Natural killer cell (primary cell): ENCODE data around the gene MYZAP. TPM values are rescaled to one million over a fixed set of nuclear protein-coding genes. Genes with fewer than 3 reads are reported as not detected.

Experiments used
- ATAC-seq, 3 donors: fragments of 150-1000 bp in 2 of 3; fragments of 200-7000 bp in 1 of 3; cut with Tn5 transposase; 1 replicate in 1 of 3; 2 replicates in 2 of 3; pipeline ENCODE4 v1.10.0; 2021; ENCODE audit warnings: mild to moderate bottlenecking in 2 of 3, moderate library complexity in 2 of 3
- DNase-seq, 2 donors: peaks; one replicate each; pipeline versions ENCODE4 v3.0.0 to v3.0.0-alpha.2; 2013 to 2021; ENCODE audit warnings: mixed read lengths in 1 of 2
- H3K27ac ChIP-seq: one replicate; pipeline ENCODE4 v1.5.1; 2013; ENCODE audit warnings: mild to moderate bottlenecking, low read length
- H3K27me3 ChIP-seq: one replicate; pipeline ENCODE4 v1.6.1; 2013; ENCODE audit warnings: low read length; ENCODE audit not compliant: control insufficient read depth, insufficient read depth
- H3K36me3 ChIP-seq: one replicate; pipeline ENCODE4 v1.6.1; 2013; ENCODE audit warnings: low read length; ENCODE audit not compliant: control insufficient read depth, insufficient read depth
- H3K4me1 ChIP-seq: one replicate; pipeline ENCODE4 v1.6.1; 2013; ENCODE audit warnings: low read length; ENCODE audit not compliant: control insufficient read depth, insufficient read depth
- H3K4me3 ChIP-seq: one replicate; pipeline ENCODE4 v1.5.1; 2013; ENCODE audit warnings: low read length
- H3K9me3 ChIP-seq: one replicate; pipeline ENCODE4 v1.6.1; 2013; ENCODE audit warnings: low read length; ENCODE audit not compliant: control insufficient read depth, insufficient read depth
- H3K27ac Mint-ChIP-seq, 2 donors: one replicate each; pipeline ENCODE4 v1.8.0; 2022; ENCODE audit warnings: mild to moderate bottlenecking in 2 of 2, mixed read lengths in 2 of 2, moderate library complexity in 1 of 2
- H3K27me3 Mint-ChIP-seq, 2 donors: one replicate each; pipeline ENCODE4 v1.8.0; 2022; ENCODE audit warnings: low read depth in 2 of 2, mixed read lengths in 2 of 2
- H3K36me3 Mint-ChIP-seq: one replicate; pipeline ENCODE4 v1.8.0; 2022; ENCODE audit warnings: mixed read lengths
- H3K4me1 Mint-ChIP-seq, 2 donors: one replicate each; pipeline ENCODE4 v1.8.0; 2022; ENCODE audit warnings: mixed read lengths in 2 of 2
- H3K4me3 Mint-ChIP-seq: one replicate; pipeline ENCODE4 v1.8.0; 2022; ENCODE audit warnings: mild to moderate bottlenecking, moderate library complexity, mixed read lengths
- H3K9me3 Mint-ChIP-seq, 2 donors: one replicate each; pipeline ENCODE4 v1.8.0; 2022; ENCODE audit warnings: mixed read lengths in 2 of 2
- WGBS: methylation state at CpG from one replicate; pipeline ENCODE4 v1.1.7; 2013; ENCODE audit warnings: missing lambda C conversion rate; ENCODE audit not compliant: insufficient coverage; 5-methylcytosine and 5-hydroxymethylcytosine counted together
- intact Hi-C: fragments of 100-400 bp; cut with micrococcal nuclease; formaldehyde crosslinking; loops from one replicate; pipeline ENCODE4 v1.14.2; 2022
- total RNA-seq, 4 donors: library from RNA; stranded (reverse); fragments of 120-200 nt in 1 of 4; gene quantifications; one replicate each; pipeline versions ENCODE4 v1.2.3 to v1.2.4, GENCODE V29; 2013 to 2022
- TF ChIP-seq, protein P1 (sequence below): fragments of 200-600 bp; IDR thresholded peaks from one replicate; pipeline ENCODE4 v1.8.0; 2022; ENCODE audit warnings: antibody characterized with exemption

The MYZAP gene
- total RNA-seq, 3 donors from 2014 or later (not counting 1 experiment from before 2014, with no cell fraction given), result not detected

DNA sequence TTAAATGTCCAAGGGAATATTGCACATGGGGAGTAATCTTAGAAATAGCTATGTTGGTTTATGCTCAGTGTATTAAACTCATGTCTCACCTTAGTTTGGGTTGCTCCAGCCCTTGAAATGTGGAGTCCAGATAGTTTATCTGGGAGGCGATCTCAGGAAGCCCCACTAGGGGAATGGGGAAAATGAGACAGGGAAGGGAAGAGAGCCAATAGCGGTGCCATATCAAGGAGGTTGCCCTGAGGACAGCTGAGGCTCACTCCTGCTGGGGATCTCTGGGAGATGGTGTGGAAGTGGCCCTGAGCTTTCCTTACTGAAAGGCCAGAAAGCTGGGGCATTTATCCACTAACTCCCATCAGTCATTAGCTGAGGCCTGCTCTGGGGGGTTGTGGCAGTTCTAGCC, 71.6 kb downstream of the MYZAP start:
- no peak overlapping the region for H3K27ac ChIP-seq
- H3K9me3 Mint-ChIP-seq, result no peaks in the 10 kb centered on the region
- H3K27ac Mint-ChIP-seq, result no peak overlapping the region
- WGBS, result 87% methylated on average over 2 of the region's 2 CpGs
- peaks cover 17 to 40% of the 10 kb centered on the region in 2 donors for H3K27me3 Mint-ChIP-seq
- H3K9me3 ChIP-seq, result no peaks in the 10 kb centered on the region
- H3K4me1 Mint-ChIP-seq, result no peaks in the 10 kb centered on the region
- intact Hi-C loops, result no loop called here
- H3K4me3 ChIP-seq, result no peak overlapping the region
- no peaks in the 10 kb centered on the region for H3K4me1 ChIP-seq
- H3K4me3 Mint-ChIP-seq, result no peak overlapping the region
- TF ChIP-seq, protein P1, sequence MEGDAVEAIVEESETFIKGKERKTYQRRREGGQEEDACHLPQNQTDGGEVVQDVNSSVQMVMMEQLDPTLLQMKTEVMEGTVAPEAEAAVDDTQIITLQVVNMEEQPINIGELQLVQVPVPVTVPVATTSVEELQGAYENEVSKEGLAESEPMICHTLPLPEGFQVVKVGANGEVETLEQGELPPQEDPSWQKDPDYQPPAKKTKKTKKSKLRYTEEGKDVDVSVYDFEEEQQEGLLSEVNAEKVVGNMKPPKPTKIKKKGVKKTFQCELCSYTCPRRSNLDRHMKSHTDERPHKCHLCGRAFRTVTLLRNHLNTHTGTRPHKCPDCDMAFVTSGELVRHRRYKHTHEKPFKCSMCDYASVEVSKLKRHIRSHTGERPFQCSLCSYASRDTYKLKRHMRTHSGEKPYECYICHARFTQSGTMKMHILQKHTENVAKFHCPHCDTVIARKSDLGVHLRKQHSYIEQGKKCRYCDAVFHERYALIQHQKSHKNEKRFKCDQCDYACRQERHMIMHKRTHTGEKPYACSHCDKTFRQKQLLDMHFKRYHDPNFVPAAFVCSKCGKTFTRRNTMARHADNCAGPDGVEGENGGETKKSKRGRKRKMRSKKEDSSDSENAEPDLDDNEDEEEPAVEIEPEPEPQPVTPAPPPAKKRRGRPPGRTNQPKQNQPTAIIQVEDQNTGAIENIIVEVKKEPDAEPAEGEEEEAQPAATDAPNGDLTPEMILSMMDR, result no peak
- DNase-seq (no peak), ATAC-seq (no peak)
- H3K36me3 Mint-ChIP-seq, result no peaks in the 10 kb centered on the region
- peaks cover under 1% of the 10 kb centered on the region for H3K27me3 ChIP-seq
- H3K36me3 ChIP-seq, result no peaks in the 10 kb centered on the region

DNA sequence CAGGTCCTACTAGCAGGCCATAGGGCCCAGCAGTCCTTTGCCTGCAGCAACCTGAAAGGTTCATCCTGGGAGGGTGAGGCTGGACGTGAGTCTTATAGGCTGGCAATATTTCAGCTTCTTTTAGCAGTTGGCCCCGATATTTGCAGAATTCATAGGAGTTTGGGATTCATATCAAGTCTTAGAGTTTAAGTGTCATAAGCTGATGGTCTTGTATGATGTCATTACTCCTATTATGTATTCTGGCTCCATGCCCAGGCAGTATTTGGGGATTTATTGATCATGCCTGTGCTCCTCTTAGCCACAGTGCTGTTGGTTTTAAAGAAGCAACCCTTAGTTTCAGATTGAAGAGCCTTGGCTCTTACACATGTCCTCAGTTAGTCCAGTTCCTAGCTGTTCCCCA, 73.5 kb downstream of the MYZAP start:
- TF ChIP-seq, protein P1, result no peak
- H3K9me3 ChIP-seq, result no peaks in the 10 kb centered on the region
- H3K27ac ChIP-seq, result no peak overlapping the region
- intact Hi-C loops, result no loop called here
- H3K9me3 Mint-ChIP-seq, result no peaks in the 10 kb centered on the region
- no peaks in the 10 kb centered on the region for H3K4me1 ChIP-seq
- no peaks in the 10 kb centered on the region for H3K36me3 Mint-ChIP-seq
- H3K4me1 Mint-ChIP-seq, result no peaks in the 10 kb centered on the region
- no peak for DNase-seq
- peaks cover 18 to 42% of the 10 kb centered on the region in 2 donors for H3K27me3 Mint-ChIP-seq
- H3K27me3 ChIP-seq, result no peaks in the 10 kb centered on the region
- ATAC-seq, result no peak
- no peaks in the 10 kb centered on the region for H3K36me3 ChIP-seq
- no peak overlapping the region for H3K4me3 Mint-ChIP-seq
- 78% methylated on average over 2 of the region's 2 CpGs for WGBS
- H3K4me3 ChIP-seq, result no peak overlapping the region
- H3K27ac Mint-ChIP-seq, result no peak overlapping the region

DNA sequence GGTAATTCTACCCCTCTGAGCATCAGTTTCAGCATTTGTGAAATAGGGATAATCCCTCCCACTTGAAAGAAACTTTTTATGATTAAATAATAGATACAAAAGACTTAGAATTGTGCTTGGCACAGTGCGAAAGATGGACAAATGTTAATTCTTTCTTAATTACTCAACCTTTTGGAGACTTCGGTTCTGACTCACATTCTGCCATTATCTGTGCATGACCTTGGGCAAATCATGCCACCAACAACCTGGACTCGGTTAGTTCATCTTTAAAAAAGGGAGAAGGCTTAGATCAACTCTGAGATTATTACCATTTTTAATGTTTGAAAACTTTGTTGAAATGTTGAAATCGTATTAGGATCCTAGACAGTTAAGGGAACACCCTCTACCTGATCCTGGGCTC, 74.2 kb downstream of the MYZAP start:
- Histone ChIP-seq H3K4me3 (no peak overlapping the region), H3K27me3 (no peaks in the 10 kb centered on the region), H3K9me3 (no peaks in the 10 kb centered on the region), H3K36me3 (no peaks in the 10 kb centered on the region), H3K4me1 (no peaks in the 10 kb centered on the region), H3K27ac (no peak overlapping the region)
- WGBS, result 77% methylated on average over 4 of the region's 4 CpGs
- Mint-ChIP-seq H3K9me3 (no peaks in the 10 kb centered on the region), H3K4me1 (no peaks in the 10 kb centered on the region), H3K4me3 (no peak overlapping the region), H3K27me3 (peaks cover 19 to 46% of the 10 kb centered on the region in 2 donors), H3K36me3 (no peaks in the 10 kb centered on the region), H3K27ac (no peak overlapping the region)
- ATAC-seq (no peak), DNase-seq (no peak)
- TF ChIP-seq, protein P1, result no peak
- intact Hi-C loops, result no loop called here

DNA sequence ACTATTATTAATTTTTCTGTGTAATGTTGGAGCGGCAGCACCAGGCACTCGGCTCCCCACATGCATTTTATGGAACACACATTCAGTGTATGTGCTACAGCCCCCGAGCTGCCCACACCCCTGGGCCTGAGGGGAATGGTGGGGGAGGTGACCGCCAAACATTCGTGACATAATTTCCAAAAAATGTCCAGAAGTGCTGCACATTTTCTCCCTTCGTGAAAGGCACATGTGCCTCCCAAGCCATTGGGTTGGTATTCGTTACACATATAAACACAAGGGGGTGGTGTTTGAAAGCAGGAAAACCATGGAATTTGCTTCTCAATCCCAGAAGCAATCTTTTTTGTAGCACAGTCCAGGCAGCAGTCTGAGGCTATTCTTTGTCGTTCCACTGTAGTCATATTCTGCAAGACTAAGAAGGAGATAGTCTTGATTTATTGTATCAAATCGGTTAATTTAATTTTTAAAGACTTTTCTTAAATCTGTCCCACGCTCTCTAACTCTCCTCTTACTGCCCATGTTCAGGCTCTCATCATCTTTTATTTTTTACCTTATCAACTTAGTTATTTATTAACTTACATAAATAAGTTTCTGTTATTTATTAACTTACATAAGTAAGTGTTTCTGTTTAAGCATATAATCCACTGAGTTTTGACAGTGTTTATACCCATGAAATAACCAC, 75.6 kb downstream of the MYZAP start:
- Histone ChIP-seq H3K36me3 (no peaks in the 10 kb centered on the region), H3K4me1 (no peaks in the 10 kb centered on the region), H3K27ac (no peak overlapping the region), H3K9me3 (no peaks in the 10 kb centered on the region), H3K27me3 (peaks cover 3% of the 10 kb centered on the region), H3K4me3 (no peak overlapping the region)
- Mint-ChIP-seq H3K36me3 (no peaks in the 10 kb centered on the region), H3K4me1 (no peaks in the 10 kb centered on the region), H3K9me3 (no peaks in the 10 kb centered on the region), H3K27me3 (peaks cover 16 to 47% of the 10 kb centered on the region in 2 donors), H3K4me3 (no peak overlapping the region), H3K27ac (no peak overlapping the region)
- DNase-seq, result peak in 1 of 2 donors; percentile 26
- ATAC-seq, result no peak
- intact Hi-C loops, result no loop called here
- WGBS, result 85% methylated on average over 7 of the region's 10 CpGs
- TF ChIP-seq, protein P1, result no peak
